Dedifferentiated amniotic fluid mesenchymal stem cell (primary cell): ENCODE data around the gene DUSP28.

Experiments
- DNase-seq: peaks from one replicate; pipeline ENCODE4 v3.0.0-alpha.2; 2016; ENCODE audit errors: extremely low spot score

Gene DUSP28

DNA sequence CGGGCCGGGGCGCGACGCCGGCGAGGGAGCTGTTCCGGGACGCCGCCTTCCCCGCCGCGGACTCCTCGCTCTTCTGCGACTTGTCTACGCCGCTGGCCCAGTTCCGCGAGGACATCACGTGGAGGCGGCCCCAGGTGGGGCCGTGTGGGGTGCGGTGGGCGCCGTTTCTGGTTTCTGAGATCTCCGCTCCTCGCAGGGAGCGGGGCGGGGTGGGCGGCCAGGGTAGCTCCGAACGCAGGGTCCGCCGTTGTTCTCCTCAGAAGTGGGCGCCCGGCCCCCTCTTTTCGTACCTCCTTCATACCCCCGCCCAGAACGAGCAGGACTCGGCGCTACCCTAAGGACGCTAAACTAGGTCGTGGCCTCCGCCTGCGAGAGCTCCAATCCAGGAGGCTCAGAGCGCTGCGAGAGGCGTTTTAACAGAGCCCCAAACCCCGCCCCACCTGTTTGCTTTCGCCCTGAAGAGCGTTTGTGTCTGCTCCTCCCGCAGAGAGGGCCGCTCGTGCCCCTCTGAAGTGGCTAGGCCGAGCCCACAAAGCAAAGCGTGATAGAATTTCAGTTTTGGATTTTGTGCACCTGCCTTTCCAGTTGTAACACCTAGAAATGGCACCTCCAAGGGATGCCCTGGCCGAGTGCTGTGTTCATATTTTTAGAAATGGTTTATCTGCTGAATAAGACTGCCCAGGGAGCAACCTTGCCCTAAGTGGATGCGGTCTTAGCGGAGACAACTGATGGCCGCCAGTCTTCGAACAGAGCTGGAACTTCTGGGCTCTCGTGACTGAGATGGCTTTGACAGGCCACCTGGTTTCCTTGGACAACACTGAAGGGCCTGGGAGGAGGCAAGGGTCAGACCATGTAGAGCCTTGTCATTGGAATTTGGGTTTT, 27.0 kb downstream of the DUSP28 start:
- DNase-seq: no peak

DNA sequence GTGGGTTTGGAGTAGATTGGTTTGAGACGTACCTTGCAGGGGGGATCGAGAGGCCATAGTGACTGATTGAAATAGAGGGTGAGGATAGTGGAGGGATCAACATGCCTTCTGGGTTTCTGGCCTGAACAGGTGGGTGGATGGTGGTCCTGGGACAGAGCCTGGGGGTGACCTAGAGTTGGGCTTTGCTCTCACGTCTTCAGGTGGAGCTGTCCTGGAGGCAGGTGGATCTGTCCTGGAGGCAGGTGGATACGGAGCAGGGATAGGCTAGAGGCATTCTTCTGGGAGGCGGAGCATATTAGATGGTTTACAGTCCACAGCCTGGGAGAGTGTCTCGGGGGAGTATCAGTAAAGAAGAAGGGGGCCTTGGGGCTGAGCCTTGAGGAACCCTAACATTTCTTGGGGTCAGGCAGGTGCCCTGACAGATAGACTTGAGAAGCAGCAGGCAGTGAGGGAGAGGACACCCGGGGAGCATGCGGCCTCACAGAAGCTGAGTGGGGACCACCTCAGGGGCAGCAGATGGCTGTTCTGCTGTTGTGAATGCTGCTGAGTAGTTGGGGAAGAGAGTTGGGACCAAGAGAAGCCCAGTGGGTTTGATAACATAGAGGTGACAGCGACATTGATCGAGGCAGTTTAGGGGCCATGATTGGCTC, 28.0 kb downstream of the DUSP28 start:
- DNase-seq: no peak

DNA sequence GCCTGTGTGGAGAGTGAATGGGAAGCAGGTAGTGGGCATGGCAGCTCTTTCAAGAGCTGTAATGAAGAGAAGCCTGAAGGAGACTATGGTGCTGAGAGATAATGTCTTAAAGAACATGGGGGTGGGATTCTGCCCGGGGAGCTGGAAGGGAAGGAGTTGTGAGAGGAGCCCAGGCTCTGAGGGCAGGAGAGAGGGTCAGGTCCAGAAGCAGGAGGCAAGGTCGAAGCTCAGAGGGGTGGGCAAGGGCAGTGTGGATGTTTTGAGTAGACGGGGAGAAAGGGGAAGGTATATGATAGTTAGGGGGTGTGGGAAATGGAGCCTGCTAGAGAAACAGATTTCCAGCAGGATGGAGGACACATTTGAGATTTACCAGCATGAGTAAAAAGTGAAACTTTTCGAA, 28.5 kb downstream of the DUSP28 start:
- DNase-seq: no peak

DNA sequence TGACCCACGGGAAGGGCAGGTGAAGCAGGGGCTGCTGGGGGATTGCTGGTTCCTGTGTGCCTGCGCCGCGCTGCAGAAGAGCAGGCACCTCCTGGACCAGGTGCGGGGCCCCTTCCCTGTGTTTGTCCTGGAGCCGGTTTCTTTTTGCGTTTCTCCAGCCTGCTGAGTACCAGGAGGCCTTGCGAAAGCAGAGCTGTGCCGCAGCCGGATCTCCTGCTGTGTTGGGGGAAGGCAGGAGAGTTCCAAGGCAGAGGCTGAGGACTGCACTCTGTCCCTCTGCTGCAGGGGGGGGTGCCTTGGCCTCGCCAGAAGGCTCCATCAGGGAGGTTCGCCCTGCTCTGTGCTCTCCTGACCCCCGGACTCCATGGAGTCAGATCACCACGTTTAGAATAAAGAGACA, 29.2 kb downstream of the DUSP28 start:
- no peak for DNase-seq

DNA sequence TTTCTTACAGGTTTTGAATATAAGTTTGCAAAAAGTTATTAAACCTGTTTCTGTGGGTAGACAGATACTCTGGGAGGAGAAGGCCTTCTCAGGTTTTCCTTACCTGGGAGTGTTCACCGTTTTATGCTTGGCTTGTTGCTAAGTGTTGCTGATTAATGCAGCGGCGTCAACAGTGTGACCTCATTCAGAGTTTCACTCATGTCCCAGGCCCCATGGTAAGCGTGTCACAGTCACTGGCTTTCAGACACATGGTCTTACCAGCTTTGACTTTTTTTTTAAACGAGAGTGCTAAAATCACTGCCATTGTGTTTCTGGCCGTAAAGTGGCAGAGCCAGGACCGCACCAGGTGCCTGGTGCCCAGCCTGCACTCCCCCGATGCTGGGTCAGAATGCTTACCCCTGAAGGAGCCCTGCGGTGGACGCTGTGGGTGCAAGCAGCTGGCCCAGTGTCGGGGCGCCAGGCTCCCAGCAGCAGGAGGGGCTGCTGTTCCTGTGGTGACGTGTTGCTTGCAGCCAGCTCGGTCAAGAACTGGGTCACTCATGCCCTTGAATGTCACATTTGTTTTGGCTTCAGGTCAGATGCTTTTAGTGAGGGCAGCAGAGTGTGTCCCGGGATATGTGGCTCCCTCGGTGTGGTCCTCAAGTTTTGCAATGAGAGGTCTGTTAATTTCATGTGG, 29.8 kb downstream of the DUSP28 start:
- no peak for DNase-seq

DNA sequence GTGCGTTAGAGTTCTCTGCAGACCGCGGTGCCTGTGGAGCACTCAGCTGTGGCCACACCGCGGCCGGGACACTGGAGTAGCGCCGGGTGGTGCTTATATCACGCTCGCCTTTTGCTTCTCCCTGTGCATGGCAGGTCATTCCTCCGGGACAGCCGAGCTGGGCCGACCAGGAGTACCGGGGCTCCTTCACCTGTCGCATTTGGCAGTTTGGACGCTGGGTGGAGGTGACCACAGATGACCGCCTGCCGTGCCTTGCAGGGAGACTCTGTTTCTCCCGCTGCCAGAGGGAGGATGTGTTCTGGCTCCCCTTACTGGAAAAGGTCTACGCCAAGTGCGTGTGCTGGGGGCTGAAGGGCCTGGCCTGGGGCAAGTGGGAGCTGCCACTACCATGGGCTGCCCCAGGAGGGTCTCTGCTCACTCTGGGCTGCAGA, 30.5 kb downstream of the DUSP28 start:
- DNase-seq: no peak

DNA sequence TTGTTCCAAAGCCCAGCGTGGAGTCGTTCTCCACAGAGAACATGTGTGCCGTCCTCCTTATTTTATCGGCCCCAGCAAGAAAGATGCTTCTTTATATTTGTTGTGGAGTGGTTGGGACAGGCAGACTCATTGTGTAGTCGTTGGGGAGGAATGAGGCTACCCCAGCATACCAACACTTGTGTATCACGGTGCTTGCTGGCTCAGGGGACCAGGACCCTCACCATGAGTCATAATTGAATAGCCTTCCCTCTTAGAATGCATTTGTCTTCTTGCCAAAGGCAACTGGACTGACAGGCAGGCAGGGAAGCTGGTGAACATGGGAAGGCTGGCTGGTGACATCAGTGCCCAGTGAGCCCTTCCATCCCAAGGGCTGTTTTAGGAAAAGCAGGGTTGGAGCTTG, 31.1 kb downstream of the DUSP28 start:
- DNase-seq: no peak

DNA sequence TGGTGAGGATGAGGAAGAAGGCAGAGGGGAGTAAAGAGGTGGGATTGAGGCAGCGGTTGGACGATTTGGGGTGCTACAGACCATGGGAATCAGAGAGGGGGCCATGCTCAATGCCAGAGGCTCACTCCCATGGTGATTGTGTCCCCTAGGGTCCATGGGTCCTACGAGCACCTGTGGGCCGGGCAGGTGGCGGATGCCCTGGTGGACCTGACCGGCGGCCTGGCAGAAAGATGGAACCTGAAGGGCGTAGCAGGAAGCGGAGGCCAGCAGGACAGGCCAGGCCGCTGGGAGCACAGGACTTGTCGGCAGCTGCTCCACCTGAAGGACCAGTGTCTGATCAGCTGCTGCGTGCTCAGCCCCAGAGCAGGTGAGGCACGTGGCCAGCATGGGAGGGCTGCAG, 31.6 kb downstream of the DUSP28 start:
- DNase-seq: no peak

DNA sequence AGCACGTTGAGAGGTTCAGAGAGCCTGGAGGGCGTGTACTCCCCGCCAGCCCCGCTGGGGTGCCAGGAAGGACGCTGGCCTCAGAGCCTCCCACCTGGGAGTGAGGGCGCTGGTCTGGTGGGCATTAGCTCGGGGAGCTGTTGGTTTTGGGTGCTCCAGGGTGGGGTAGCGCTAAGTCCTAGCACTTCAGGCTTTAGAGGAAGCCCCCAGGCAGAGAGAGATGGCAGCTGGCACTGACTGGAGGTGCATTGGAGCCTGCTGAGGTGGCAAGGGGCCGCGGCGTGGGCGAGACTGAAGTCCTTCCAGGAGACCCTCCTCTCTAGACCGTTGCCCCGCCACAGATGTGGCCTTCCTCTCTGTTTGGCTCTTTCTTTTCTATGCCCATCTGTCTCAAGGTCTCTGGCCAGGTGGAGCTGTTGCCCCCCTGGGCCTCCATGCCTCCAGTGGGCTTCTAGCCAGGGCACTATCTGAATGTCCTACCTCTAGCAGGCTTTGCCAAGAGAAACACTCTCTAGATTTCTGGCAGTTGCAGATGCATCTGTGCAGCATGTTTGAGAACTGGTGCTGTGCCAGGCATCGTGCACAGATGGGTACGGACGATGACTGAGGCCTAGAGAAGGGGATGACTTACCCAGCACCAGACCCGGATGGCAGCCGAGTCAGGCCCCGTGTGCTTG, 33.0 kb downstream of the DUSP28 start:
- no peak for DNase-seq

DNA sequence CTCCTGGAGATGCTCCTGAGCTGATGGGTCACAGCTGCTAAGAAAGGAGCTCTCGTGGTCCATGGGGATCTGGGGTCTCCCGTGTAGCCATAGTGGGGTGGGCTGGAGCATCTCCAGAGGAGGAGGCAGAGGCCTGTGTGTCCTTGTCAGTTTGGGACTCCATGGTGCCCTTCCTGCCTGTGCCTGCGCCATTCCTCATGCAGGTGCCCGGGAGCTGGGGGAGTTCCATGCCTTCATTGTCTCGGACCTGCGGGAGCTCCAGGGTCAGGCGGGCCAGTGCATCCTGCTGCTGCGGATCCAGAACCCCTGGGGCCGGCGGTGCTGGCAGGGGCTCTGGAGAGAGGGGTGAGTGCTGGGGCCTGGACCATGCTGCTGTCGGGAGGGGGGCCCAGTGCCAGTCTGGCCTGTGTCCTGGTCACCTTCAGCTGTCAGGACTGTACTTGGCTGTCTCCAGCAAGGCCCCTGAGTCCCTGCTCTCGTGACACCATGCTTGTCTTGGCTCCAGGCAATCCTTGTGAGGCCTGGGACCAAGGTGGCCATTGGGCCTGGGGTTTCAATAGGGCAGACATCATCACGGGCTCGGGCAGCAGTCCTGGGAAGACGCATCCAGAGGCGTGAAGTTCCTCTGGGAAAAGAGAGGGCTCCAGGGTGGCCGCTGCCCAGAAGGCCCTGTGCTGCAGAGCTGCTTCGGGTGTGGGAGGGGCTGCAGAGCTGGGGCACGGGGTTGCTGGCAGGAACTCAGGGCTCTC, 33.7 kb downstream of the DUSP28 start:
- no peak for DNase-seq

DNA sequence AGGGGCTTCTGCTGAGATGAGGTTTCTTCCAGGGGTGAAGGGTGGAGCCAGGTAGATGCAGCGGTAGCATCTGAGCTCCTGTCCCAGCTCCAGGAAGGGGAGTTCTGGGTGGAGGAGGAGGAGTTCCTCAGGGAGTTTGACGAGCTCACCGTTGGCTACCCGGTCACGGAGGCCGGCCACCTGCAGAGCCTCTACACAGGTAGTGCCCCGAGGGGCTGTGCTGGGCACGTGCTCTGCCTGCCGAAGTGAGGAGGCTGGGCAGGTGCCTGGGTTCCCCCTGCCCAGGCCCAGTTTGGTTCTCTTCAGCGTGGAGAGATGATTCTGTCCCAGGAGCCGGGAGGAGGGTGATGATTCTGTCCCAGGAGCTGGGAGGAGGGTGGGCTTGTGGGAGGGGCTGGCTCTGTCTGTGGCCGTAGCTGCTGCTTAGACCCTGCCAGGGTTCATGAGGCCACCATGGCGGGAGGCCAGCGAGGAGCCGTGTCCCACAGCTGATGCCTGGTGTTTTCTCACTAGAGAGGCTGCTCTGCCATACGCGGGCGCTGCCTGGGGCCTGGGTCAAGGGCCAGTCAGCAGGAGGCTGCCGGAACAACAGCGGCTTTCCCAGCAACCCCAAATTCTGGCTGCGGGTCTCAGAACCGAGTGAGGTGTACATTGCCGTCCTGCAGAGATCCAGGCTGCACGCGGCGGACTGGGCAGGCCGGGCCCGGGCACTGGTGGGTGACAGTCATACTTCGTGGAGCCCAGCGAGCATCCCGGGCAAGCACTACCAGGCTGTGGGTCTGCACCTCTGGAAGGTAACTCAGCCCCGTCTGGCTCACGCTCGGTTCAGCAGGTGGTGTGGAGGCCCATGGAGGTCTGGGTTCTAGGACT, 34.6 kb downstream of the DUSP28 start:
- no peak for DNase-seq

DNA sequence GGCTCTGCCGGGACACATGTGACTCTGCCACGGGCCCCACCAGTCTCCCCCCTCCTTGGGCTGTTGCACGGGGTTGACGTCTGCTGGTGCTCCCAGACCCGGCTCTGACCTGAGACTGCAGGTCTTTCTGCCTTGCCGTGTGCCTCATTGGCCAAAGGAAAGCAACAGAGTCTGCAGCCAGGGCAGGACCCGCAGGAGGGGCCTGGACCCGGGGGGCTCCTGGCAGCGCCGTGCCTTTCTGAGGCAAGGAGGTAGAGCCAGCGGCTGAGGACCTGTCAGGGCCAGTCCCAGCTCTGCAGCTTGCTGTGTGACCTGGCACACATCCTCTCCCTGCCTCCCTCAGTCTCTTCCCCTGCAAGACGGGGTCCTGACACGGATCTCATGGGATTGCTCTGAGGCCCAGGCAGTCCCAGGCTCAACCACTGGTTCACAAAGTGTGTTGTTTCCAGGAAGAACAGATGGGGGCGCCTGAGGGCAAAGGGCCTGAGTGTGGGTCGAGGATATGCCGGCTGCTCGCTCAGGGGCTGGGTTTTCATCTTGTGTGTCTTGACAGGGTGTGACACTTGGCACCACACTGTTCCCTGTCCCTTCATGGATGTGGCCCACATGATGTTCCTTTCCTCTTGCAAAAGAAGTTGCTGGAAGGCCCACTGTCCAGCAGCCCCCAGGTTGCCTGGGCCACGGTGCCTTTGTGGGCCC, 35.4 kb downstream of the DUSP28 start:
- no peak for DNase-seq

DNA sequence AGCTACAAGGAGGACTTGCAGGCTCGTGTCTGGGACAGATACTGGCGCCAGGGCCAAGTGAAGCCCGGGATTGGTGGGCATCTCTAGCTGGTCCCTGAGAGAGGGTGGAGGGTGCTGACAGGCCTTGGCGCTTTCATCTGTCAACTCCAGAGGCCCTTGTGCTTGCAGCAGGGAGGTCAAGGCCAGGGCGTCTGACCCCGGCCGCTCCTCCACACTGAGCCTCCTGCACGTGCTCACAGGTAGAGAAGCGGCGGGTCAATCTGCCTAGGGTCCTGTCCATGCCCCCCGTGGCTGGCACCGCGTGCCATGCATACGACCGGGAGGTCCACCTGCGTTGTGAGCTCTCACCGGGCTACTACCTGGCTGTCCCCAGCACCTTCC, 35.9 kb downstream of the DUSP28 start:
- no peak for DNase-seq

DNA sequence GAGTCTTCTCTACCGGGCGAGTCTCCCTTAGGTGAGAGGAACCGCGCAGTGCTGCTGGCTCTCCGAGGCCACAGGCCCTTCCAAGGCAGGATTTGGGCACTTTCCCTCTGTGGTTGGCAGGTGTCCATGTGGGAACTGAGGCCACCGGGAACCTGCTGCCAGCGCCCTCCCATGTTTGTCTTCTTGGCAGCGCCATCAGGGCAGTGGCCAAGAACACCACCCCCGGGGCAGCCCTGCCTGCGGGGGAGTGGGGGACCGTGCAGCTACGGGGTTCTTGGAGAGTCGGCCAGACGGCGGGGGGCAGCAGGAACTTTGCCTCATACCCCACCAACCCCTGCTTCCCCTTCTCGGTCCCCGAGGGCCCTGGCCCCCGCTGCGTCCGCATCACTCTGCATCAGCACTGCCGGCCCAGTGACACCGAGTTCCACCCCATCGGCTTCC, 36.4 kb downstream of the DUSP28 start:
- DNase-seq: no peak

DNA sequence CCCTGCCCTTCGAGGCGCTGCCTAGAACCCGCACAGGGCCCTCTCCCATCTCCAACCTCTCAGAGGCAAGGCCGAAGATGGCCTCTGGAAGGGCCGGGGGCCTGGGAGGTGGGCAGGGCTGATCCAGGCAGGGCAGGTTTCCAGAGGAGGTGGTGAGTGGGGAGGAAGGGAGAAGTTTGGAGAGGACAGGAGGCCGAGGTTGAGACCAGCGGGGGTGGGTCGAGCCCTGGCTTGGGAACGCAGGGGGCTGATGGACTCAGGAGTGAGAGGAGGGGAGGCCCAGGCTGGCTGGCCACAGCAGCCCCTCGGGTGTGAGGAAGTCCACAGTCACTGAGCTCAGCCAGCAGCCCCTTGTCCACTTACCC, 36.9 kb downstream of the DUSP28 start:
- no peak for DNase-seq

DNA sequence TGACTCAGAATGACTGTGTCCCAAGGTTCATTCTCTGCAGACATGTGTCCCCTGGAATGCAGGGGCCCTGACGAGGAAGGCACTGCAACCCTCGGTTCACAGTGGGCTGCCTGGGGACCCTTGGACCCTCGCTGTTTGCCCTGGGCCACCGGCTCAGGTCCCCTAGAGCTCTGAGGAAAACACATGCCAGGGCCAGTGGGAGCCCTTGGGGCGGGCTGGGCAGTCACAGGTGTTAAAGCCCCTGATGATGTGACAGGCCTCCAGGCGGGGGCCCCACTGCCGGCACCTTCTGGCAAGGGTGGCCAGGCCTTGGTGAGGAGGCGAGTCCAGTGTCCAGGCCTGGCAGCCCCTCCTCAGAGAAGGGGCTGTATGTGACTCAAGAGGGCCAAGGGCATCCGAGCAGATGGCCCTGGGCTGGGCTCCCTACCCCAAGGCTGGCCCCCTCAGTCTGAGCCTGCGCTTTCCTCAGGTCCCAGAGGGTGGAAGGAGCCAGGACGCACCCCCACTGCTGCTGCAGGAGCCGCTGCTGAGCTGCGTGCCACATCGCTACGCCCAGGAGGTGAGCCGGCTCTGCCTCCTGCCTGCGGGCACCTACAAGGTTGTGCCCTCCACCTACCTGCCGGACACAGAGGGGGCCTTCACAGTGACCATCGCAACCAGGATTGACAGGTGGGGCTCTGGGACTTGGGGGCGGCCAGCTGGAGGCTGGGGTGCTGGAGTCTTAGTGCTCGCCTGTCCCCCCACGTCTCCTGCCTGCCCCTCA, 37.4 kb downstream of the DUSP28 start:
- no peak for DNase-seq

DNA sequence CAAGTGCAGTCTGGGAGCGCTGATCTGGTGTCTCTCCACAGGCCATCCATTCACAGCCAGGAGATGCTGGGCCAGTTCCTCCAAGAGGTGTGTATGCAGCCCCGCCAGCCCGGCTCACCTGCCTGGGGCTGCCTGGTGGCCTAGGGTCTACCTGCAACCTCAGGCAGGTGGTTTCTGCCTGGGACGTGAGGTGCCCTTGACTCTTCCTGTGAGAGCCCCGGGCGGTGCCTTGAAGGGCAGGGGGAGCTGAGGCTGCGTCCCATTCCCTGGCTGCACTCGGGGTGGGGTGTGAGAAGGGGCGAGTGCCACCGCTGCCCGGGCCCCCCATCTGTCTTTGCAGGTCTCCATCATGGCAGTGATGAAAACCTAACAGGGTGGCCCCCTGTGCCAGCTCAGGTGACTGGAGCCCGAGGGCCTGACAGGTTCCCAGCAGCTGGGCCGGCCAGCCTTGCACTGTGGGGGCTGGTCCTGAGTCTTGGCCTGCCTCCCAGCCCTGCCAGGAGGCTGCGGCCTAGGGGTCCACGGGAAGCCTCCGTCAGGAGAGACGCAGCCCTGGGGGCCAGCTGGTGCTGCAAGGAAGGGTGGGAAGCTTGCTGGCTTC, 38.3 kb downstream of the DUSP28 start:
- no peak for DNase-seq

DNA sequence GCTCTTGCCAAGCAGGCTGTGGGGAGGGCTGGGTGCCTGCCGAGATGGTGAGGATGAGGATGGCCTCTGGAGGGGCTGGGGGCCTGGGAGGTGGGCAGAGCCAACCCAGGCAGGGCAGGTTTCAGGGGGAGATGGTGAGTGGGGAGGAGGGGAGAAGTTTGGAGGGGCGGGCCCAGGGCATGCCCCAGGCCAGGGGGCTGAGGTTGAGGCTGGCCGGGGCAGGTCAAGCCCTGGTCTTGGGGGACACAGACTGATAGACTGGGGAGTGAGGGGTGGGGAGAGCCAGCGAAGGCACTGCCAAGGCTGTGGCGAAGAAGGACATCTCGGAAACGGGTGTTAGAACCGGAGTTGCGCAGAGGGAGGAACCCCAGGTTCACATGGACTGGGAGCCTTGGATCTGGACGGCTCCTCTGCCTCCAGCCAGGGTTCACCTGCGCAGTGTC, 39.0 kb downstream of the DUSP28 start:
- no peak for DNase-seq
